ENCODE measurements around the gene TFF3. TPM values are rescaled to one million over a fixed set of nuclear protein-coding genes. Genes with fewer than 3 reads are reported as not detected.

Gene TFF3
- polyA plus RNA-seq, 1 donor from 2014 or later: not detected

DNA sequence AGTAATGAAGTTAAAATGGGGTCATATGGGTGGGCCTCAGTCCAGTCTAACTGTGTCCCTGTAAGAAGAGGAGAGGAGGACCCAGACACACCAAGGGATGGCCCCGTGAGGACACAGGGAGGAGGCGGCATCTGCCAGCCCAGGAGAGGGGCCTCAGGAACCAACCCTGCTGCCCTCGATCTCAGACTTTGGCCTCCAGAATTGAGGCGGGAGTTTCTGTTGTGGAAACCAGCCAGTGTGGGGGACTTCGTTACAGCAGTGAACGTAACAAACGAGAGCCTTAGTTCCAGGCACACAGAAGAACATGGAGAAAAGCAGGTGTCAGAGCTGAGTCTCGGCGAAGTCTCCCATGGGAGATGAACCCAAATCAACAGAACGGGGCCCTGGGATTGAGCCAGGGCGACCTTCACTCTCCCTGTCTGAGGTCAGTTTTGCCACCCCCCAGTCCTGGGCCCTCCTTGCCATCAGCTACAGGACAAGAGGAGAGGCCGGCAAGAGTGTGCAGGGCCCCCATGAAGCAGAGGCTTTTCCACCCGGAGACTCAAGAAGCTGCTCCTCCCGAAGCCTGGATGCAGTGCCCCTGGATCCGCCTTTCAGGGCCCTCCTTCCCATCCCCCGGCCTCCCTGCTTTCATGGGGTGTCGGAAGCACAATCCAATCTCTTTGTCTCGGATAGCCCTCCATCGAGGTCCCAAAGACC is 36.6 kb downstream of the TFF3 start:
- TF ChIP-seq, protein P1, sequence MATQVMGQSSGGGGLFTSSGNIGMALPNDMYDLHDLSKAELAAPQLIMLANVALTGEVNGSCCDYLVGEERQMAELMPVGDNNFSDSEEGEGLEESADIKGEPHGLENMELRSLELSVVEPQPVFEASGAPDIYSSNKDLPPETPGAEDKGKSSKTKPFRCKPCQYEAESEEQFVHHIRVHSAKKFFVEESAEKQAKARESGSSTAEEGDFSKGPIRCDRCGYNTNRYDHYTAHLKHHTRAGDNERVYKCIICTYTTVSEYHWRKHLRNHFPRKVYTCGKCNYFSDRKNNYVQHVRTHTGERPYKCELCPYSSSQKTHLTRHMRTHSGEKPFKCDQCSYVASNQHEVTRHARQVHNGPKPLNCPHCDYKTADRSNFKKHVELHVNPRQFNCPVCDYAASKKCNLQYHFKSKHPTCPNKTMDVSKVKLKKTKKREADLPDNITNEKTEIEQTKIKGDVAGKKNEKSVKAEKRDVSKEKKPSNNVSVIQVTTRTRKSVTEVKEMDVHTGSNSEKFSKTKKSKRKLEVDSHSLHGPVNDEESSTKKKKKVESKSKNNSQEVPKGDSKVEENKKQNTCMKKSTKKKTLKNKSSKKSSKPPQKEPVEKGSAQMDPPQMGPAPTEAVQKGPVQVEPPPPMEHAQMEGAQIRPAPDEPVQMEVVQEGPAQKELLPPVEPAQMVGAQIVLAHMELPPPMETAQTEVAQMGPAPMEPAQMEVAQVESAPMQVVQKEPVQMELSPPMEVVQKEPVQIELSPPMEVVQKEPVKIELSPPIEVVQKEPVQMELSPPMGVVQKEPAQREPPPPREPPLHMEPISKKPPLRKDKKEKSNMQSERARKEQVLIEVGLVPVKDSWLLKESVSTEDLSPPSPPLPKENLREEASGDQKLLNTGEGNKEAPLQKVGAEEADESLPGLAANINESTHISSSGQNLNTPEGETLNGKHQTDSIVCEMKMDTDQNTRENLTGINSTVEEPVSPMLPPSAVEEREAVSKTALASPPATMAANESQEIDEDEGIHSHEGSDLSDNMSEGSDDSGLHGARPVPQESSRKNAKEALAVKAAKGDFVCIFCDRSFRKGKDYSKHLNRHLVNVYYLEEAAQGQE (IDR thresholded peaks at IDR 0.05; ENCODE audit: borderline replicate concordance): no peak

GRCh38 chr21:42277593-42277992 is 37.6 kb downstream of the TFF3 start:
- H3K79me2 ChIP-seq (replicated peaks; ENCODE audit: insufficient read depth, low read length): no peaks in the 10 kb centered on the region

More for the DNA sequence above, 36.6 kb downstream of the TFF3 start:
- H2AFZ ChIP-seq (ENCODE audit: low read depth, low read length): no peak overlapping the region
- no peaks in the 10 kb centered on the region for H3K79me2 ChIP-seq (replicated peaks; ENCODE audit: insufficient read depth, low read length)
- no peaks in the 10 kb centered on the region for H4K20me1 ChIP-seq (ENCODE audit: insufficient read depth)
- H3K9me2 ChIP-seq (ENCODE audit: insufficient read depth, low read length): no peaks in the 10 kb centered on the region
- no peak overlapping the region for H3K4me2 ChIP-seq (ENCODE audit: low read length)
- no peak overlapping the region for H3K4me3 ChIP-seq (ENCODE audit: low read length)
- H3K9ac ChIP-seq (ENCODE audit: low read length): no peak overlapping the region
- no peaks in the 10 kb centered on the region for H3K36me3 ChIP-seq (ENCODE audit: insufficient read depth, low read length)
- no peaks in the 10 kb centered on the region for H3F3A ChIP-seq (ENCODE audit: insufficient read depth, low read length, poor library complexity, severe bottlenecking)
- H3K9me3 ChIP-seq (ENCODE audit: low read length): no peaks in the 10 kb centered on the region
- H3K27me3 ChIP-seq (ENCODE audit: insufficient read depth, low read depth, low read length): no peaks in the 10 kb centered on the region
- no peak overlapping the region for H3K27ac ChIP-seq (ENCODE audit: low read length)

More at GRCh38 chr21:42277593-42277992, 37.6 kb downstream of the TFF3 start:
- Histone ChIP-seq H3K27ac (ENCODE audit: low read length) (no peak overlapping the region), H4K20me1 (ENCODE audit: insufficient read depth) (no peaks in the 10 kb centered on the region), H3K9me3 (ENCODE audit: low read length) (no peaks in the 10 kb centered on the region), H3K27me3 (ENCODE audit: insufficient read depth, low read depth, low read length) (no peaks in the 10 kb centered on the region), H3F3A (ENCODE audit: insufficient read depth, low read length, poor library complexity, severe bottlenecking) (no peaks in the 10 kb centered on the region), H3K4me3 (ENCODE audit: low read length) (no peak overlapping the region), H3K9ac (ENCODE audit: low read length) (no peak overlapping the region), H3K4me2 (ENCODE audit: low read length) (no peak overlapping the region), H3K36me3 (ENCODE audit: insufficient read depth, low read length) (no peaks in the 10 kb centered on the region), H2AFZ (ENCODE audit: low read depth, low read length) (no peak overlapping the region), H3K9me2 (ENCODE audit: insufficient read depth, low read length) (no peaks in the 10 kb centered on the region)
- TF ChIP-seq RAD21 (conservative IDR thresholded peaks at IDR 0.05) (no peak), EP300 (conservative IDR thresholded peaks at IDR 0.05; ENCODE audit: poor library complexity, severe bottlenecking) (no peak), POLR2AphosphoS5 (IDR thresholded peaks at IDR 0.05) (no peak), EZH2 (IDR thresholded peaks at IDR 0.05; ENCODE audit: borderline replicate concordance, insufficient read depth, low read length, poor library complexity, severe bottlenecking) (no peak), MXI1 (conservative IDR thresholded peaks at IDR 0.05; ENCODE audit: poor library complexity, severe bottlenecking) (no peak), TAF1 (IDR thresholded peaks at IDR 0.05; ENCODE audit: low read depth) (no peak), SMC3 (conservative IDR thresholded peaks at IDR 0.05; ENCODE audit: poor library complexity) (no peak), CTCF (IDR thresholded peaks at IDR 0.05; ENCODE audit: poor library complexity, severe bottlenecking) (no peak)
- TF ChIP-seq, protein P1 (IDR thresholded peaks at IDR 0.05; ENCODE audit: borderline replicate concordance): no peak

Measured in neural cell (in vitro differentiated cells).